Neural cell (in vitro differentiated cells): ENCODE data around the gene PAX3. TPM values are rescaled to one million over a fixed set of nuclear protein-coding genes. Genes with fewer than 3 reads are reported as not detected.

ENCODE experiments used
- H2AFZ ChIP-seq: fragments of 200-600, 300-800 bp; sonication (generic), shearing (Covaris generic); 2 replicates; pipeline ENCODE4 v1.6.0; 2014; ENCODE audit warnings: low read depth, mild to moderate bottlenecking, antibody characterized with exemption, low read length, moderate library complexity
- H3F3A ChIP-seq: fragments of 200-600 bp; shearing (Covaris generic); 2 replicates; pipeline ENCODE4 v1.6.1; 2016; ENCODE audit warnings: mild to moderate bottlenecking, moderate library complexity, mixed read lengths, antibody characterized with exemption, low read length; ENCODE audit not compliant: insufficient read depth, poor library complexity, severe bottlenecking
- H3K27ac ChIP-seq: fragments of 200-600, 300-800 bp; sonication (generic), shearing (Covaris generic); 2 replicates; pipeline ENCODE4 v1.5.1; 2014; ENCODE audit warnings: mild to moderate bottlenecking, low read length, moderate library complexity
- H3K27me3 ChIP-seq: fragments of 300-800, 200-600 bp; sonication (generic), shearing (Covaris generic); 2 replicates; pipeline ENCODE4 v1.6.0; 2014; ENCODE audit warnings: mild to moderate bottlenecking, low read depth, low read length, moderate library complexity; ENCODE audit not compliant: insufficient read depth
- H3K36me3 ChIP-seq: fragments of 300-800, 200-600 bp; sonication (generic), shearing (Covaris generic); 2 replicates; pipeline ENCODE4 v1.5.1; 2014; ENCODE audit warnings: mild to moderate bottlenecking, antibody characterized with exemption, low read length, moderate library complexity; ENCODE audit not compliant: insufficient read depth
- H3K4me2 ChIP-seq: fragments of 300-800, 200-600 bp; sonication (generic), shearing (Covaris generic); 2 replicates; pipeline ENCODE4 v1.6.0; 2014; ENCODE audit warnings: mild to moderate bottlenecking, low read length
- H3K4me3 ChIP-seq: fragments of 300-800, 200-600 bp; sonication (generic), shearing (Covaris generic); 2 replicates; pipeline ENCODE4 v1.5.1; 2014; ENCODE audit warnings: mild to moderate bottlenecking, low read length, moderate library complexity
- H3K79me2 ChIP-seq: fragments of 200-600 bp; shearing (Covaris generic); replicated peaks from 2 replicates; pipeline ENCODE4 v1.6.0; 2014; ENCODE audit warnings: mild to moderate bottlenecking, low read length, moderate library complexity; ENCODE audit not compliant: insufficient read depth
- H3K9ac ChIP-seq: fragments of 300-800, 200-600 bp; sonication (generic), shearing (Covaris generic); 2 replicates; pipeline ENCODE4 v1.6.1; 2016; ENCODE audit warnings: mild to moderate bottlenecking, low read length, mixed read lengths
- H3K9me2 ChIP-seq: fragments of 200-600 bp; shearing (Covaris generic); 2 replicates; pipeline ENCODE4 v1.6.1; 2016; ENCODE audit warnings: mild to moderate bottlenecking, low read length, mixed read lengths; ENCODE audit not compliant: insufficient read depth
- H3K9me3 ChIP-seq: fragments of 200-600, 300-800 bp; sonication (generic), shearing (Covaris generic); 2 replicates; pipeline ENCODE4 v1.6.1; 2016; ENCODE audit warnings: mild to moderate bottlenecking, mixed run types, low read length, moderate library complexity, mixed read lengths
- H4K20me1 ChIP-seq: fragments of 200-600 bp; shearing (Covaris generic); 2 replicates; pipeline ENCODE4 v1.6.1; 2016; ENCODE audit warnings: mild to moderate bottlenecking, mixed run types; ENCODE audit not compliant: insufficient read depth
- EP300 ChIP-seq: fragments of 450-650 bp; conservative IDR thresholded peaks from 2 replicates; pipeline ENCODE4 v1.6.1; 2014; ENCODE audit warnings: antibody characterized with exemption, mild to moderate bottlenecking, moderate library complexity; ENCODE audit not compliant: poor library complexity, severe bottlenecking
- EZH2 ChIP-seq: fragments of 200-600, 300-800 bp; shearing (Covaris generic), sonication (generic); IDR thresholded peaks from 2 replicates; pipeline ENCODE4 v1.6.1; 2014; ENCODE audit warnings: antibody characterized with exemption, low read length, borderline replicate concordance, mild to moderate bottlenecking; ENCODE audit not compliant: insufficient read depth, poor library complexity, severe bottlenecking
- MXI1 ChIP-seq: fragments of 450-650 bp; conservative IDR thresholded peaks from 2 replicates; pipeline ENCODE4 v1.6.1; 2014; ENCODE audit warnings: antibody characterized with exemption, mild to moderate bottlenecking; ENCODE audit not compliant: poor library complexity, severe bottlenecking
- POLR2AphosphoS5 ChIP-seq: IDR thresholded peaks from 2 replicates; pipeline ENCODE4 v1.6.1; 2012
- RAD21 ChIP-seq: fragments of 450-650 bp; conservative IDR thresholded peaks from 2 replicates; pipeline ENCODE4 v1.6.1; 2014; ENCODE audit warnings: antibody characterized with exemption, mild to moderate bottlenecking, moderate library complexity
- REST ChIP-seq: IDR thresholded peaks from 2 replicates; pipeline ENCODE4 v1.6.1; 2012; ENCODE audit warnings: borderline replicate concordance
- SMC3 ChIP-seq: fragments of 450-650 bp; conservative IDR thresholded peaks from 2 replicates; pipeline ENCODE4 v1.6.1; 2014; ENCODE audit warnings: antibody characterized with exemption, mild to moderate bottlenecking, moderate library complexity; ENCODE audit not compliant: poor library complexity
- TAF1 ChIP-seq: IDR thresholded peaks from 2 replicates; pipeline ENCODE4 v1.6.1; 2012; ENCODE audit warnings: low read depth
- polyA plus RNA-seq: library from polyadenylated mRNA; depleted of rRNA; stranded (reverse); fragments of >200 nt; gene quantifications from 2 replicates; pipeline ENCODE4 v1.2.3, GENCODE V29; 2014
- TF ChIP-seq, protein P1 (sequence below): fragments of 450-650 bp; IDR thresholded peaks from 2 replicates; pipeline ENCODE4 v1.5.1; 2014; ENCODE audit warnings: antibody characterized with exemption, mild to moderate bottlenecking, moderate library complexity; ENCODE audit not compliant: poor library complexity, severe bottlenecking

Gene PAX3
- polyA plus RNA-seq, 1 donor from 2014 or later: not detected

GRCh38 chr2:222336442-222336841 lies 37.6 kb upstream of the PAX3 start:
- H3K9me2 ChIP-seq: no peaks in the 10 kb centered on the region
- H3K27me3 ChIP-seq: no peaks in the 10 kb centered on the region
- H3K9ac ChIP-seq: no peak overlapping the region
- H3K36me3 ChIP-seq: no peaks in the 10 kb centered on the region
- H4K20me1 ChIP-seq: no peaks in the 10 kb centered on the region
- H2AFZ ChIP-seq: no peak overlapping the region
- no peaks in the 10 kb centered on the region for H3F3A ChIP-seq
- H3K9me3 ChIP-seq: no peaks in the 10 kb centered on the region
- H3K27ac ChIP-seq: no peak overlapping the region
- no peak overlapping the region for H3K4me3 ChIP-seq
- no peak overlapping the region for H3K4me2 ChIP-seq
- TF ChIP-seq RAD21: no peak
- no peak for TF ChIP-seq EP300
- TF ChIP-seq MXI1: no peak
- TF ChIP-seq TAF1: no peak
- no peak for TF ChIP-seq EZH2
- TF ChIP-seq, protein P1, sequence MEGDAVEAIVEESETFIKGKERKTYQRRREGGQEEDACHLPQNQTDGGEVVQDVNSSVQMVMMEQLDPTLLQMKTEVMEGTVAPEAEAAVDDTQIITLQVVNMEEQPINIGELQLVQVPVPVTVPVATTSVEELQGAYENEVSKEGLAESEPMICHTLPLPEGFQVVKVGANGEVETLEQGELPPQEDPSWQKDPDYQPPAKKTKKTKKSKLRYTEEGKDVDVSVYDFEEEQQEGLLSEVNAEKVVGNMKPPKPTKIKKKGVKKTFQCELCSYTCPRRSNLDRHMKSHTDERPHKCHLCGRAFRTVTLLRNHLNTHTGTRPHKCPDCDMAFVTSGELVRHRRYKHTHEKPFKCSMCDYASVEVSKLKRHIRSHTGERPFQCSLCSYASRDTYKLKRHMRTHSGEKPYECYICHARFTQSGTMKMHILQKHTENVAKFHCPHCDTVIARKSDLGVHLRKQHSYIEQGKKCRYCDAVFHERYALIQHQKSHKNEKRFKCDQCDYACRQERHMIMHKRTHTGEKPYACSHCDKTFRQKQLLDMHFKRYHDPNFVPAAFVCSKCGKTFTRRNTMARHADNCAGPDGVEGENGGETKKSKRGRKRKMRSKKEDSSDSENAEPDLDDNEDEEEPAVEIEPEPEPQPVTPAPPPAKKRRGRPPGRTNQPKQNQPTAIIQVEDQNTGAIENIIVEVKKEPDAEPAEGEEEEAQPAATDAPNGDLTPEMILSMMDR: no peak
- TF ChIP-seq REST: no peak
- TF ChIP-seq POLR2AphosphoS5: no peak
- TF ChIP-seq SMC3: no peak
- H3K79me2 ChIP-seq: no peaks in the 10 kb centered on the region

DNA sequence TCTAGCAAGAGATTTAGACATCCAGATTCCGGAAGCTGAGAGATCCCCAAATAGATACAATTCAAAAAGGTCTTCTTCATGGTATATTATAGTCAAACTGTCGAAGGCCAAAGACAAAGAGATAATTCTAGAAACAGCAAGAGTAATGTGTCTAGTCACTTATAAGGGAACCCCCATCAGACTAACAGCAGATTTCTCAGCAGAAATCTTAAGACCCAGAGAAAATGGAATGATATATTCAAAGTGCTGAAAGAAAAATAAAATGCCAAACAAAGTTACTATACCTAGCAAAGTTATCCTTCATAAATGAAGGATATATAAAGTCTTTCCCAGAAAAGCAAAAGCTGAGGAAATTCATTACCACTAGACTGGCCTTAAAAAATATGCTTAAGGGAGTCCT lies 36.1 kb upstream of the PAX3 start:
- Histone ChIP-seq H2AFZ (no peak overlapping the region), H3K27ac (no peak overlapping the region), H3K36me3 (no peaks in the 10 kb centered on the region), H3K9ac (no peak overlapping the region), H3K9me2 (no peaks in the 10 kb centered on the region), H3K4me2 (no peak overlapping the region), H3K9me3 (peaks cover 3% of the 10 kb centered on the region), H4K20me1 (no peaks in the 10 kb centered on the region), H3K79me2 (no peaks in the 10 kb centered on the region), H3K27me3 (no peaks in the 10 kb centered on the region), H3K4me3 (no peak overlapping the region), H3F3A (no peaks in the 10 kb centered on the region)
- no peak for TF ChIP-seq MXI1
- no peak for TF ChIP-seq EZH2
- no peak for TF ChIP-seq SMC3
- no peak for TF ChIP-seq EP300
